GM10248 (cell line): ENCODE results near the gene SCMH1.

Experiments used
- CTCF ChIA-PET: fragments of 300-600 bp; sonication (Branson Sonifier 250); formaldehyde crosslinking; extraction: SDS; loops from one replicate; lab custom pipeline; 2021; ENCODE audit warnings: antibody characterized with exemption; lab: Yijun Ruan, JAX
- POLR2A ChIA-PET: fragments of 350-650 bp; sonication (Branson Sonifier 250); formaldehyde crosslinking; extraction: SDS; loops from one replicate; lab custom pipeline; 2020; ENCODE audit warnings: antibody characterized with exemption; lab: Yijun Ruan, JAX
- DNase-seq: peaks from one replicate; pipeline ENCODE4 v3.0.0; 2012; ENCODE audit errors: extremely low spot score
- TF ChIP-seq, protein P1 (sequence below): IDR thresholded peaks from 2 replicates; pipeline ENCODE4 v1.5.1; 2012; ENCODE audit warnings: mild to moderate bottlenecking, low read depth; ENCODE audit errors: extremely low read depth, missing control alignments, control extremely low read depth

SCMH1 gene

DNA sequence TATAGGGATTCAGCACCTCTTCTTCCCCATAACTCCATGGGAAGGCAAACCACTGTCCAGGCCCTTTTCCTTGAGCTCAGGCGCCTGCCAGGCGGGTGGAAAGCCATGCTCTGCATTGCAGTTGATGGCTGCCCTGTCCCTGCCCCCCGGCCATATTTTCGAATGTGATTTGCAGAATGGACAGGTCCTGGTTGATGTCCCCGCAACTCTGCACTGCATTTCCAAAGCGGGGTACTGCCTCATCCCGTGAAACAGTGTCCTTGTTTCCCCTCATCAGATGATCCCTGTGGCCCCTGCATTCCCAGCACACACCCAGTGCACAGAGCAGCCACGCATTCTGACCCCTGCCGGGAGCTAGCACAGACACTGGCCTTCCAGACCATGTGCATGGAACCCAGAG, 33.7 kb upstream of the SCMH1 start:
- TF ChIP-seq, protein P1, sequence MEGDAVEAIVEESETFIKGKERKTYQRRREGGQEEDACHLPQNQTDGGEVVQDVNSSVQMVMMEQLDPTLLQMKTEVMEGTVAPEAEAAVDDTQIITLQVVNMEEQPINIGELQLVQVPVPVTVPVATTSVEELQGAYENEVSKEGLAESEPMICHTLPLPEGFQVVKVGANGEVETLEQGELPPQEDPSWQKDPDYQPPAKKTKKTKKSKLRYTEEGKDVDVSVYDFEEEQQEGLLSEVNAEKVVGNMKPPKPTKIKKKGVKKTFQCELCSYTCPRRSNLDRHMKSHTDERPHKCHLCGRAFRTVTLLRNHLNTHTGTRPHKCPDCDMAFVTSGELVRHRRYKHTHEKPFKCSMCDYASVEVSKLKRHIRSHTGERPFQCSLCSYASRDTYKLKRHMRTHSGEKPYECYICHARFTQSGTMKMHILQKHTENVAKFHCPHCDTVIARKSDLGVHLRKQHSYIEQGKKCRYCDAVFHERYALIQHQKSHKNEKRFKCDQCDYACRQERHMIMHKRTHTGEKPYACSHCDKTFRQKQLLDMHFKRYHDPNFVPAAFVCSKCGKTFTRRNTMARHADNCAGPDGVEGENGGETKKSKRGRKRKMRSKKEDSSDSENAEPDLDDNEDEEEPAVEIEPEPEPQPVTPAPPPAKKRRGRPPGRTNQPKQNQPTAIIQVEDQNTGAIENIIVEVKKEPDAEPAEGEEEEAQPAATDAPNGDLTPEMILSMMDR, result no peak
- no peak for DNase-seq
- POLR2A ChIA-PET, result no interaction called here
- CTCF ChIA-PET, result interaction anchor here (0.9 to 1.9 kb wide), 4 partner anchors 9 to 157 kb away, joined by 3 to 8 read pairs (median 4); no protein-coding TSS in a partner anchor

DNA sequence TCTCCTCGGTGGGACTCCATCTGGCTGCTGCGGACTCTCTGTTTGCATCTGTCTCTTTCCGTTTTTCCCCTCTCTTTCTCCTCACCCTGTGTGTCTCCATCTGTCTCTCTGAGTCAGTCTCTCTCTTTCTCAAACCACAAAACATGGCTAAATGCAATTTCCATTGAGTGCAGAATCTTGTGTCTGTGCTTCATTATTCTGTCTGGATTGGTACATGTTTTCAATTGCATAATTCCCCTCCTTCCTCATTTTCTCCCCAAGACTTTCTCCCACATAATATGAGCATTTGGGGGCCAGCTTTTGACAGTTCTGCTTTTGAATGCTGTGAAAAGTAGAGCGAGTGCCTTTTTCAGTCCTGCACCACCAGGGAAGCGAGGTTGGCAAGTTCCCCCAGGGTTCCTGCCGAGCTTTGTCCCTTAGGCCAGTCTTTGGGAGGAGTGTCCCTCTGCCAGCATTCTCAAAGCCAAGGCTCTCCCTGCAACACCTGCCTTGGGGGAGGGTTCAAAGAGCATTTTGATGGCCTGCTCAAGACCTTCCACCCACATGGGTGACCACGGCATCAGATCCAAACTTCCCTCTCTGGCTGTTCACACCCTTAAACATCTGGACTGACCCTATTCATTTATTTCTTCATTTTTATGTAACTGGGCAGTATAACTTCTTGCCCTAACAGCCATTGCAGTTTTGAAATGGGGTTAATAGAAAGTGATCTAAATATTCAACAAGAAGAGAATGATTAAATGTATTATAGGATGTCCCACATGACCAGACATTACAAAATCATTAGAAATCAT, 32.8 kb upstream of the SCMH1 start:
- ChIA-PET CTCF (interaction anchor here (0.9 to 1.7 kb wide), 2 partner anchors 8 to 10 kb away, joined by 3 to 5 read pairs; no protein-coding TSS in a partner anchor), POLR2A (no interaction called here)
- no peak for DNase-seq
- TF ChIP-seq, protein P1, result no peak

DNA sequence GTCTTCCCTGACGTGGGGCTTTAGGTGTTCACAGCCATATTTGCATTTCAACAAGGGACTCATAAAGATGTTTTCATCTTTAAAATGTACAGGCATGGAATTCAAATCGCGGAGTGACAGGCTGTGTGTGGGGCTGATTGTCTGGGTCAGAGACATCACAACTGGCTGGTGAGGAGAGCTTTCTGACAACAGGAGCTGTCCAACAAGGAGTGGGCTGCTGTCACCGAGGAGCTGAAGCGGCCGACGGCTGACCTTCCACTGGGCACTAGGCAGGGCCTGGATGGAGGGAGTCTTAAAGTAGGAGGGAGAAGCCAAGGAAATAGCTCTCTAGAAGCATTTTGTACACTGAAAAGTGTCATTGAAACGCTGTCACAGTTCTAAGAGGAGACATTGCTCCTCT, 30.5 kb upstream of the SCMH1 start:
- TF ChIP-seq, protein P1, result no peak
- CTCF ChIA-PET, result interaction anchor here (0.8 to 1.1 kb wide), 4 partner anchors 12 to 161 kb away, joined by 3 to 6 read pairs (median 3); no protein-coding TSS in a partner anchor

DNA sequence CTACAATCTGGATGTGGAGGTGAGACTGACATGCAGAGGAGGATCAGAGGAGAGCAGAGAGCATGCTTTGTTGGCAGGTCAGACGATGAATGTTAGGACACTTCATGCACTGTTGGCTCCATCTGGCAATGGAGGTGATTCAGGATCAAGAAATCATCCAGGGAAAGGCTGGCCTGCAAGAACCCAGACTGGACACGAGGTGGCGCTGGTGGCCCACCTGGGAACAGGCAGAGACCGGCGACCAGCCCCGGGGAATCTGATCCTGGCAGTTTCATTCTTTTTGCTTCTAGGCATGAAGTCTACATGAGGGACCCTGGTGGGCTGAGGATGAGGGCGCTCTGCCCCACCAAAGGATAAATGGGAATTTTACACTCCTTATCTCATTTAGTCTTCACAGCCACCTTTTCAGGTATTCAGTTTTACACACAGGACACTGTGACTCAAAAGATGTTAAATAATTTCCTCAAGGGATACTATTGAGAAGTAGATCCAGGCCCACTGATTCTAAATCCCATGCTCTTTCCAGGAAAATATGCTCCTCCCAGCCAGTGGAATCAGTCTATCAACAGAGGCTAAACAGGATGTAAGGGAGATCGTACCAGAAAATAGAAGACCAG, 26.2 kb upstream of the SCMH1 start:
- peak; percentile 83 for DNase-seq
- TF ChIP-seq, protein P1, result peak; percentile 95
- ChIA-PET CTCF (interaction anchor here (1.0 to 2.4 kb wide), 8 partner anchors 10 to 164 kb away, joined by 4 to 18 read pairs (median 10); no protein-coding TSS in a partner anchor), POLR2A (no interaction called here)

More for the DNA sequence above, 30.5 kb upstream of the SCMH1 start:
- DNase-seq, result no peak
- POLR2A ChIA-PET, result no interaction called here

DNA sequence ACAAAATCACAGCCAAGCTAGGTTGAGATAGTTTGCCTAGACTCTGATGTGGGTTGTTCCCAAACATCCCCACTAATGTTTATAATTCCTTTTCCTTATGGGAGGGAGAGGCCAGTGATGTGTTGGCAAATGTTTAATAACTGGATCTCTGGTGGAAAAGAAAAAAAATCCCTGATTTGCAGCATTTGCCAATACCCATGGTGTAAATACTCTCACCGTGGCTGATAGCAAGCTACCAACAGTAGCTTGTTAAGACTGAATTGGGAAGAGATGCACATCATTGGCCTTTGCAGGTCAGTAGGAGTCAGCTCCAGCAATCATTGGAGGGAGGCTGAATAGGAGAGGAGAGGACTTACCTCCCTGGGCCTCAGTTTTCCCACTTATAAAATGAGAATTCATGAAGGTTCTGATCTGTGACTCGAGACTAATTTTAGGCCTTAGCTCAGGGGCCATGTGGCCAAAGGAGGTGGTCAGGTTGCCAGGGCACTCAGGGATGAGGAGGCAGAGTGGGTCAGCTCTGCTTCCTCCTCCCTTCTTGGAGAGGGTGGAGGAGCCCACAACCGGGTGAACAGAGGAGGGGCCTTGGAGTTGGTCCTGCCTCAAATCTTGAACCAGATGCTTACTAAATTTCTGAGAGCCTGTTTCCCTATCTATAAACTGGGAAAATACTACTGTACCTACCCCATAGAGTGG, 20.0 kb upstream of the SCMH1 start:
- ChIA-PET CTCF (interaction anchor here (1.0 to 2.6 kb wide), 6 partner anchors 10 to 171 kb away, joined by 3 to 9 read pairs (median 5); no protein-coding TSS in a partner anchor), POLR2A (no interaction called here)
- DNase-seq, result no peak
- TF ChIP-seq, protein P1, result no peak

DNA sequence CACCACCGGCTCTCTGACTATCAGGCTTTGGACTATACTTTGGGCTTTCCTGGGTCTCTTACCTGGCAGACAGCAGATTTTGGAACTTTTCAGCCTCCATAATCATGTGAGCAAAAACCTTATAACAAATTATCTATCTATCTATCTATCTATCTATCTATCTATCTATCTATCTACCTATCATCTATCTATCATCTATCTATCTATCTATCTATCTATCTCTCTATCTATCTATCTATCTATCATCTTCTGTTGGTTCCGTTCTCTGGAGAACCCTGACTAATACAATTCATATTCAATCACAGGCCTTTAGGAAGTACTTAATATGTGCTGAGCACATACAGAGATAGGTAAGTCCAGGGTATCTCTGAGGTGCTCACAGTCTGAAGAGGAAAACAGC, 18.7 kb upstream of the SCMH1 start:
- no peak for DNase-seq
- TF ChIP-seq, protein P1, result no peak
- POLR2A ChIA-PET, result no interaction called here
- CTCF ChIA-PET, result interaction anchor here (0.7 to 2.6 kb wide), 4 partner anchors 17 to 314 kb away, joined by 3 to 9 read pairs (median 3); no protein-coding TSS in a partner anchor
